ENCODE results near the gene FAM221B.
A peak's percentile ranks its signal among the peaks of the same experiment; 100 is the strongest.

Gene FAM221B

GRCh38 chr9:35791297-35791921 is 37.1 kb downstream of the FAM221B start, which contains the start of gene NPR2:
Gene NPR2 (plus strand): TSS chr9:35791591. CDS start chr9:35792409, 818 bp downstream.
- peak; percentile 80 for DNase-seq (ENCODE audit: low spot score)

- DNase-seq (ENCODE audit: low spot score) = peak; percentile 90
Observed at GRCh38 chr9:35790385-35791296, 37.9 kb downstream of the FAM221B start.

GRCh38 chr9:35790025-35790384 is 38.5 kb downstream of the FAM221B start:
- DNase-seq (ENCODE audit: low spot score) = no peak

- no peak for DNase-seq (ENCODE audit: low spot score)
Observed at GRCh38 chr9:35789541-35789940, 39.0 kb downstream of the FAM221B start.

GRCh38 chr9:35783418-35783817 is 45.1 kb downstream of the FAM221B start:
- no peak for DNase-seq (ENCODE audit: low spot score)

GRCh38 chr9:35781066-35781465 is 47.5 kb downstream of the FAM221B start:
- DNase-seq (ENCODE audit: low spot score) = no peak

- DNase-seq (ENCODE audit: low spot score) = no peak
Observed at GRCh38 chr9:35778496-35778895, 50.0 kb downstream of the FAM221B start.

- no peak for DNase-seq (ENCODE audit: low spot score)
Observed at GRCh38 chr9:35776018-35776417, 52.5 kb downstream of the FAM221B start.

GRCh38 chr9:35774907-35775635 is 53.5 kb downstream of the FAM221B start:
- DNase-seq (ENCODE audit: low spot score) = no peak

- no peak for DNase-seq (ENCODE audit: low spot score)
Observed at GRCh38 chr9:35771943-35772342, 56.6 kb downstream of the FAM221B start.

GRCh38 chr9:35771534-35771933 is 57.0 kb downstream of the FAM221B start:
- no peak for DNase-seq (ENCODE audit: low spot score)

- DNase-seq (ENCODE audit: low spot score) = no peak
Observed at GRCh38 chr9:35771075-35771433, 57.5 kb downstream of the FAM221B start.

- DNase-seq (ENCODE audit: low spot score) = no peak
Observed at GRCh38 chr9:35769763-35770162, 58.8 kb downstream of the FAM221B start.

- no peak for DNase-seq (ENCODE audit: low spot score)
Observed at GRCh38 chr9:35767458-35767857, 61.1 kb downstream of the FAM221B start.

- no peak for DNase-seq (ENCODE audit: low spot score)
Observed at GRCh38 chr9:35766997-35767396, 61.5 kb downstream of the FAM221B start.

All from AG08396 (cell line).